Large intestine (tissue), 3 donors: ENCODE data around the gene KDM4B. TPM values are rescaled to one million over a fixed set of nuclear protein-coding genes. Genes with fewer than 3 reads are reported as not detected.

ENCODE experiments used
- DNase-seq, 2 donors: peaks; one replicate each; pipeline versions ENCODE4 v3.0.0 to v3.0.0-alpha.2; 2013
- H3K27ac ChIP-seq: one replicate; pipeline ENCODE4 v1.5.1; 2013; ENCODE audit warnings: low read length
- H3K27me3 ChIP-seq: 2 replicates; pipeline ENCODE4 v1.6.1; 2013; ENCODE audit warnings: low read length; ENCODE audit not compliant: control insufficient read depth, insufficient read depth
- H3K36me3 ChIP-seq: 2 replicates; pipeline ENCODE4 v1.6.1; 2013; ENCODE audit warnings: low read length; ENCODE audit not compliant: control insufficient read depth, insufficient read depth
- H3K4me1 ChIP-seq: one replicate; pipeline ENCODE4 v1.6.1; 2013; ENCODE audit warnings: low read length; ENCODE audit not compliant: control insufficient read depth, insufficient read depth
- H3K4me3 ChIP-seq: one replicate; pipeline ENCODE4 v1.5.1; 2013; ENCODE audit warnings: low read length
- H3K9me3 ChIP-seq: one replicate; pipeline ENCODE4 v1.6.1; 2013; ENCODE audit warnings: mild to moderate bottlenecking, low read depth, low read length, moderate library complexity; ENCODE audit not compliant: control insufficient read depth
- WGBS: methylation state at CpG from one replicate; pipeline ENCODE4 v1.1.5; 2013; ENCODE audit warnings: low lambda C conversion rate; ENCODE audit not compliant: insufficient coverage; 5-methylcytosine and 5-hydroxymethylcytosine counted together
- polyA plus RNA-seq: library from polyadenylated mRNA; unstranded; fragments of 120-200 nt; gene quantifications from one replicate; pipeline ENCODE4 v1.2.1, GENCODE V29; 2013

KDM4B gene
- polyA plus RNA-seq, 1 donor: 13.7 TPM

DNA sequence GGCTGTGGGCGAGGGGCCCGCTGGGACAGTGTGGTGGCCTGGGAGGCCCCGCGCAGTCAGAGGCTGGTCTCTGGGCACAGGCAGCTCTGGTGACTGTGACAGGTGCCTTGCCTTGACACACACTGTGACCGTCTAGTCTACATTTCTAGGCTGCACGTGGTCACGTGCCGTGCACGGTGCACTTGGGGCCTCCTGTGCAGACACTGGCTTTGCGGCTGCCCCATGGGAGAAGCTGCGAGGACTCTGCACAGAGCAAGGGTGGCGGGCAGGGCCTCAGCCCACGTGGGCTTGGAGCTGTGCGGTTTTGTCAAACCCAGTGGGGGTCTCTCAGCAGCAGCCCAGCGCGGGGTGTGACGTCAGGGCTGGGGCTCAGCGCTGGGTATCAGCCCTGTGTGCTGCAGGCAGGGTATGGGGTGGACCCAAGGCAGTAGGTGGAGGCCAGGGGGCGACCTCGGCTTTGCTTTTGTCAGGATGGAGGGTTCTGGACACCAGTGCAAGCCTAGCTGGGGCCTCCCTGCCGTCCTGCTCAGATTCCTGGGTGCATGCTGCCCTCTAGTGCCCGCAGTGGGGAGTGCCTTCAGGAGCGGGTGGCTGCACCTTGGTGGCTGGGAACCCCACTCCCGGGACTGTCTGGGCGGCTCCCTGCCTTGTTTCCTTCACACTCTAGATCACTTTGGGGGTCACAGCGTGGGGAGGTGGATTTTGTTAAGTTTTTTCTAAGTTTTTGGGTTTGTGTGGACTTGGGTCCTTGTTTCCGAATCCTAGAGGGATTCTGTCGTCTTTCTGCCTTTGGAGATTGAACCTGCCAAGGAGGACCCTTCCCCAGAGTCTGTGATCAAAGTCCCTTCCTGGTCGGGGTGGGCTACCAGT, 62.6 kb downstream of the KDM4B start:
- Histone ChIP-seq H3K27me3 (no peaks in the 10 kb centered on the region), H3K4me1 (no peaks in the 10 kb centered on the region), H3K36me3 (peaks cover 12% of the 10 kb centered on the region), H3K4me3 (no peak overlapping the region), H3K27ac (no peak overlapping the region), H3K9me3 (no peaks in the 10 kb centered on the region)
- WGBS: no CpG with 5 or more reads among the region's 29 CpGs
- peak; percentile 57 to 71 for DNase-seq

GRCh38 chr19:5032101-5032967, 63.4 kb downstream of the KDM4B start:
- Histone ChIP-seq H3K9me3 (no peaks in the 10 kb centered on the region), H3K4me3 (no peak overlapping the region), H3K4me1 (no peaks in the 10 kb centered on the region), H3K36me3 (peaks cover 12% of the 10 kb centered on the region), H3K27ac (no peak overlapping the region), H3K27me3 (no peaks in the 10 kb centered on the region)
- DNase-seq: no peak
- WGBS: no CpG with 5 or more reads among the region's 52 CpGs

GRCh38 chr19:5035105-5035761, 66.3 kb downstream of the KDM4B start:
- Histone ChIP-seq H3K36me3 (peaks cover 25% of the 10 kb centered on the region), H3K27me3 (no peaks in the 10 kb centered on the region), H3K9me3 (no peaks in the 10 kb centered on the region), H3K27ac (no peak overlapping the region), H3K4me1 (no peaks in the 10 kb centered on the region), H3K4me3 (no peak overlapping the region)
- WGBS: no CpG with 5 or more reads among the region's 29 CpGs
- DNase-seq: no peak

DNA sequence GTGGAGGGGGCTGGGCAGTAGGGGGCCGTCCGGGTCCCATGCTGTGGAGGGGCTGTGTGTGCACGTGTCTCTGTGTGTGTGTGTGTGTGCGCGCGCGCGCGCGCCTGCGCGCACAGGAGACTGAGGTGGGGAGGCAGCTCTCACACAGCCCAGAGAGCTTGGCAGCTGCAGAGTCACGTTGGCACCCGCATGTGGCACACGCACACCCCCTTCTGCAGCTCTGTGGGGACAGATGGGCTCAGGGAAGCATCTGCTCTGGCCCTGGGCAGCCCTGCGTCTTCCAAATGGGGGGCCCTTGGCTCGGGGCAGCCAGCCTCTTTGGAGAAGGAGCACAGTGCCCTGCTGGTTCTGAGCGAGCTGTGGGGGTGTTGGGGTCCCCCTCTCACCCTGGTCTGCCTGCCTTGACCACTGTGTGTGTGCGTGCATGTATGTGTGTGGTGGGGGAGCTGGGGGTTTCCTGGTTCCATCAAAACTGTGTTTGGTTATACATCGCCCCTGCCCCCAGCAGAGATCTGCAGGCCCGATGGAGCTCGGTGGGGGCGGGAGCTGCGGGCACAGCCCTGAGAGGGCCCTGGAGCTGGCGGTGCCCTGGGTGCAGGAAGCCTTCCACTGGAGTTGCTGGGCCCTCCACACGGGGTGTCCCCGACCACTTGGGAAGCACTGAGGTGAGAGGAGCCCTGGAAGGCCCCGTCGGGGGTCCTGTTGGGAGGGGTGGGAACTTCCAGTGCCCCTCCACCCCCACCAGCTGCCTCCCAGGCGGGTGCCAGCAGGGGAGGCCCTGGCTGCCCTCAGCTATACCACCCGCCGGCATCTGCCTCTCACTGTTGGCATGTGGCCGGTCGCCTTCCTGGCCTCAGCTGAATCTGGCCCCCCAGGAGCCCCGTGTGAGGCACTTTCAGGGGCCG, 67.1 kb downstream of the KDM4B start:
- DNase-seq: no peak
- no peaks in the 10 kb centered on the region for H3K9me3 ChIP-seq
- H3K27ac ChIP-seq: no peak overlapping the region
- peaks cover 33% of the 10 kb centered on the region for H3K36me3 ChIP-seq
- no peak overlapping the region for H3K4me3 ChIP-seq
- no peaks in the 10 kb centered on the region for H3K4me1 ChIP-seq
- no CpG with 5 or more reads among the region's 36 CpGs for WGBS
- H3K27me3 ChIP-seq: no peaks in the 10 kb centered on the region

DNA sequence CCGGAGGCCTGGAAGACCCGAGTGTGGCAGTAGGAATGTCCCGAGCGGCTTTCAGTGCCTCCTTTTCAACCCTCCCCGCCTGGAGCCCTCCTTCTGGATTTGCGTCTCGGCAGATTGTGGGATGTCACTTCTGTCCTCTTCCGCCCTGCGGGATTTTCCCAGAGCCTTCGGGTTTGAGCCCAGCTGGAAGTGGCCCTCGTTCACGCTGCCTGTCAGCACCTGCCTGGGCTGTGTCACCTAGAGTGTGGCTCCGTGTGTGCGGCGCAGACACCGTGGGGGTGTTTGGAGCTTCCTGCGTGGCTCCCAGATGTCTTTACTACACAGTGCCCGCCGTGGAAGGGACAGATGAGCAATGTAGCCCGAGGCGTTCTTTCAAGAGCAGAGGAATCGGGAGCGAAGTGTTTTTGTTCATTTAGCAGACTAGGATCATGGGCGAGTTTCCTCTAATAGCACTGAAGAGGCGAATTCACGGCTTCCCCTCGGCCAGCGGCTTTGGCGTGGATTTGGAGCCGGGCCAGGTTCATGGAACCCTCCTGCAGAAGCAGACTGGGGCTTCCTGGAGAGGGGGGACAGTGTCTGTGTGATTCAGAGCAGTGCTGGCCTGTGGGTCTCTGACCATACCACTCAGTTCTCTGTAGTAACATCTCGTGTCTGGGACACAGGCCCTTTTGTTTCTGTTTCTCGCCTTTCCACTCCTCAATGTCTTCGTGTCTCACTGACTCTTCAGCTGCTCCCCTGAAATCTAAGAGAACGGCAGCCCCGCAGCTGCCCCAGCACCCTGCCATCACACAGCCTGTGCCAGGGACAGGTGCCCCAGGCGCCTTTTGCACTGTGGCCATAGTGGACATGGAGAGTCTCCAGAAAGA, 68.0 kb downstream of the KDM4B start:
- 50% methylated on average over 1 of the region's 36 CpGs for WGBS
- no peaks in the 10 kb centered on the region for H3K9me3 ChIP-seq
- no peak overlapping the region for H3K27ac ChIP-seq
- no peak for DNase-seq
- H3K27me3 ChIP-seq: no peaks in the 10 kb centered on the region
- H3K4me3 ChIP-seq: no peak overlapping the region
- peaks cover 42% of the 10 kb centered on the region for H3K36me3 ChIP-seq
- no peaks in the 10 kb centered on the region for H3K4me1 ChIP-seq

GRCh38 chr19:5037936-5038335, 69.0 kb downstream of the KDM4B start:
- no peak overlapping the region for H3K4me3 ChIP-seq
- no peak for DNase-seq
- no peaks in the 10 kb centered on the region for H3K4me1 ChIP-seq
- H3K27ac ChIP-seq: no peak overlapping the region
- no peaks in the 10 kb centered on the region for H3K27me3 ChIP-seq
- peaks cover 46% of the 10 kb centered on the region for H3K36me3 ChIP-seq
- peaks cover 3% of the 10 kb centered on the region for H3K9me3 ChIP-seq
- WGBS: no CpG with 5 or more reads among the region's 17 CpGs

DNA sequence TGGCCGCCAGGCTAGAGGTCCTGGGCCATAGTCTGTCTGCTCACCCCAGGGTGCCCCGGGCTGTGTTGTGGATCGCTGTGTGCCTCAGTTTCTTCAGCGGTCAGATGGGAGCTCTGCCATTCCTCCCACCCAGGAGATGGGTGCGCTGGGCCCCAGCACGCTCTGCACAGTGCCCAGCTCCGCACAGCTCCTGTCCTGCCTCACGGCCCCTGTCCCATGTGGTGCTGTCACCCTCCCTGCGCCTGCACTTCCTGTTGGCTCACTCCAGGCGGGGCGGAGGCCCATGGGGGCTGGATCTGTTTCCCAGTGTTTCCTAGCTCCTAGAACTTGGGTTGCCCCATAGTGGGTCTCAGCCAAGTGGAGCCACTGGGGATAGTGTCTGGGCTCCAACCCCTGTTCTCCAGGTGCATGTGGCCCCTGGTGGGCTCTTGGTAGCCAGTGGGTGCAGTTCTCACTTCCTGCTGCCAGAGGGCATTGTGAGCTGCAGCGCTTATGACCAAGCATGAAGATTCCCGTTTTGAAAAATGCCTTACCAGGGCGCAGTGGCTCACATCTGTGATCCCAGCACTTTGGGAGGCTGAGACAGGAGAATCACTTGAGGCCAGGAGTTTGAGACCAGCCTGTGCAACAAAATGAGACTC, 69.8 kb downstream of the KDM4B start:
- Histone ChIP-seq H3K4me1 (no peaks in the 10 kb centered on the region), H3K27me3 (no peaks in the 10 kb centered on the region), H3K27ac (no peak overlapping the region), H3K4me3 (no peak overlapping the region), H3K36me3 (peaks cover 47% of the 10 kb centered on the region), H3K9me3 (peaks cover 3% of the 10 kb centered on the region)
- WGBS: no CpG with 5 or more reads among the region's 14 CpGs
- DNase-seq: no peak

GRCh38 chr19:5039642-5040543, 71.0 kb downstream of the KDM4B start:
- peaks cover 3% of the 10 kb centered on the region for H3K9me3 ChIP-seq
- H3K27ac ChIP-seq: no peak overlapping the region
- no peaks in the 10 kb centered on the region for H3K27me3 ChIP-seq
- no peak overlapping the region for H3K4me3 ChIP-seq
- WGBS: no CpG with 5 or more reads among the region's 43 CpGs
- no peak for DNase-seq
- H3K4me1 ChIP-seq: no peaks in the 10 kb centered on the region
- H3K36me3 ChIP-seq: peaks cover 45% of the 10 kb centered on the region
